HG03066 (cell line): ENCODE measurements around the gene RSKR.
"Not testable (repeated sequence)": the region's sequence is repeated elsewhere in the genome, so short reads cannot be mapped to it uniquely, and the experiment has no call there.

Experiments used
- ATAC-seq: cut with Tn5 transposase; IDR thresholded peaks from one replicate; pipeline ENCODE4 v1.9.1; 2021; ENCODE audit warnings: low read depth; ENCODE audit not compliant: unreplicated experiment

Gene RSKR

DNA sequence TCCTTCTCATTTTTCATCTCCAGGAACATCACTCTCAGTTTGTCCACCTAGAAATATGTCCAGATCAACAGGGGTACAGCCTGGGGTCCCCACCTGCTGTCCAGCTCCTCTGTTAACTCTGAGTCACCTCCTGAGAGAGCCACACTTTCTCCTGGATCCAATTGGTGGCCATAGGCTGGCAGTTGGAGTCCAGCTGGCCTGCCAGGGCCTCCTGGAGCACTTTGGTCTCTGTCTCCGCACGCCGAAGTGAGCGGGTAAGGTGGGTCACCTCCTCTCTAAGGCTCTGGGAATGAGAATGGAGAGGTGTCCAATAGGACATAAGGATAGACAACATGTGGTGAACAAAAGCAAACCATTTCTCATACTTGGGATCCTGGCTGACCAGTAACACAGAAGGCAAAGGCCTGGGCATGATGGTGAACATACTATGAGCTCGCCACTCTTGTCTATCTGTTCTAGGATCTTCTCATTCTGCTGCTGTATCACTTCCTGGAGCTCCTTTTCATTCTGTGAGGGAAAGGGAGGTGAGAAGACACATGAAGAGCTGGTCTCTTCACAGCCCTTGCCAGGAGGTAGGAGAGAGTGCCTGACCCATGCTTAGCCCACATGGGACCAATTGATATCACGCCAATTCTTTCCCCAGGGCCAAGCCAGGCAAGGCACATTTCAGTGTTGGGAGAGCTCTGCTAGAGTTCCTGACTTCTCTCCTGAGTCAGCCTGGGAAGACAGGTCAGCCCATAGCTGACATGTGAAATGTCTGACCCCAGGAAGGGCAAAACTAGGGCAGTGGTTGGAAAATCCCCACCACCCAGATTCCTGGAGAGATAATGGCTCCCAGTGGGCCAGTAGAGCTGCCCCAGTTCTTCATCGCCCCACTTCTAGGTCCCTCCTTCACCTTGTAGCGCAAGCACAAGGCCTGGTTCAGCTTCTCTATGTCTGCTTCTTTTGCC is 35.5 kb downstream of the RSKR start:
- no peak for ATAC-seq

DNA sequence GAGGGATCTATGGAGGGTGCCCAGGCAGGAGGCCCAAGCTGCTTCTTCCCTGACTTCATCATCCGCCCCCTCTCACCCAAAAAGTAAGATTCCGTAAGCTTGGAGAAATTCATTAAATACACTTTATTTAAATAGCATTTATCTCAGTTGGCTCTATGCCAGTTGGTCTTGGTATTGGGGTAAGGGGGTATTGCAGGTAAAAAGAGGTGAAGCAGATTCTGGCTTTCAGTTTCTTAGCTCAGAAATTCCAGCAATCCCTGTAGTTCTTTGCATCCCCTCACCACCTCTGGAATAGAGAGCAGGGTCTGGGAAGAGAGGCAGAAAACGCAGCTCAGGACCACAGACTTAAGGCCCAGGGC is 36.5 kb downstream of the RSKR start:
- ATAC-seq = no peak

GRCh38 chr17:28576758-28577465 is 37.1 kb downstream of the RSKR start, which contains the start of gene ALDOC:
Gene ALDOC, minus strand, starts transcription at chr17:28576895. Its CDS starts 1,363 bp downstream, at chr17:28575532.
- ATAC-seq = peak; percentile 81

DNA sequence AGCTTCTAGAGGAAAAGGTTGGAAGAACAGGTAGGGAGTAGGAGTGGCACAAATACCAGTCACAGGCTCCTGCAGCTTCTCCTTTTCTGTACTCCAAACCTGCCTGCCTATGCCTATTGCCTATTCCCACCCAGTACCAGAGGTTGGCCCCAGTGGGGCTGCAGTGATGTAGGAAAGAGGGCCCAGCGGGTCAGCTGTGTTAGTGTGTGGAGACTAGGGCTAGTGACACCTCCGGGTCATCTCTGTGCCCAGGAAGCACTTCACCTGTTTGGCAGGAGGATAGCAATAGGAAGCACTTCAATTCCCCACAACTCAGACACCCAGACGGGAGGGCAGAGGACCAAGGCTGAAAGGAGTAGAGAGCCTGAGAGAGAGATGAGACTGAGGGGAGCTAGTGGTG is 38.0 kb downstream of the RSKR start:
- ATAC-seq = not testable (repeated sequence)

DNA sequence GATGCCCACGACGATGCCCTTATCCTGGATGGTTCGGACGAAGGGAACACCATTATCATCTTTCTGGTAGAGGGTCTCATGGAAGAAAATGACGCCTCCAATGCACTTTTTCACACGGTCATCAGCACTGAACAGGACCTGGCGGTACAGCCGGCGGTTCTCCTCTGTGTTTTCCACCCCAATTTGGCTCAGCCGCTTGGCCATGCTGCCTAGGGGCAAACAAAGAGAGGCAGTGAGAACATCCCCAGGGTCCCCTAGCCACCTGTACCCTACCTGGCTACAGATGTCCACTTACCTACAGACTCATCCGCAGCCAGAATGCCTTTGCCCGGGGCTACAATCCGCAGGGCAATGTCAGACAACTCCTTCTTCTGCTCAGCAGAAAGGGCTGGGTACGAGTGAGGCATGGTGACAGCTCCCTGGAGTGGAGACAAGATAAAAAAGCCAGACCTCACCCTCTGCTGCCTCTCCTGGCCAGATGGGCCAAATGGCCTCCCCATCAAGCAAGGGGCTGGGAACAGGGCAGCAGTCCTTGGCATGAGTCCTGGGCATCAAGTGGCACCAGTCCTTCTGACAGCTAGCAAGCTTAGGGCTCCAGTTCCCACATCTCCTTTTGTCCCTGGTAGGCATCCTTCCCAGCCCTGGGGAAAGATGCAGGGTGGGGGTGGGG is 38.7 kb downstream of the RSKR start:
- no peak for ATAC-seq

GRCh38 chr17:28574526-28574925 is 39.5 kb downstream of the RSKR start:
- ATAC-seq = no peak

DNA sequence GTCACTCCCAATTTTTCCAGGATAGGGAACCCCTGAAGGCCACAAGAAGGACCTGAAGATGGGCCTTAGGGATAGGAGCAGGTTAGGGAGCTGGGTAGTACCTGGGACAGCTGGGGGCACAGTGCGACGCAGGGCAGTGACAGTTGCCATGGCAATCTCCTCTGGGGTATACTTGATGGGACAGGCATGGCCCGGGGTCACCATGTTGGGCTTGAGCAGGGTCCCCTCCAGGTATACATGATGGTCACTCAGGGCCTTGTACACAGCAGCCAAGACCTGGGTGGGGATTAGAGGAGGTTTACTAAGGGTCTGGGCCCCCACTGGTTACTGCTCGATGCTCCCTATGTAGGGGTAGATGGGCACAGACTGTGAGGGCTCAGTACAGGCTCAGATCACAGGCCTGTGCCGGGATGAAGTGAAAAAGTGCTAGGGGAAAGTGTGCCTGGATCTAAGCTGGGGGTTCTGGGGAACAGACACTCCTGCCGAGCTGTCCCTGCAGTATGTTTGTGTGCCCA is 40.0 kb downstream of the RSKR start:
- no peak for ATAC-seq

GRCh38 chr17:28573521-28573920 is 40.5 kb downstream of the RSKR start:
- ATAC-seq = no peak

DNA sequence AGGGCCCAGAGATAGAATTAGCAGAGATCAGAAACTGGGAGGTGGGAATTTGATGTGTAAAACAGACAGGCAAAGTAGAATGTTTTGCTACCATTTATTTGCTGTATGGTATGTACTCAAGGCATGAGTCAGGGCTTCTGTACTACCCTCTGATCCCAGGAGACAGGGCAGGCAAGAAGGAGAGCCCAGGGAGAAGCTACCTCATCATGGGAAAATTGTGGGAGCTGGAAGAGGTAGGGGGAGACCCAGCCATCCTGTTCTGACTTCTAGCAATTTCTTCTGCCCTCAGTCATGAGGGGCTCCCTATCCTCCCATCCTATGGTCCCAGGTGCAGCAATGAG is 41.0 kb downstream of the RSKR start:
- no peak for ATAC-seq

DNA sequence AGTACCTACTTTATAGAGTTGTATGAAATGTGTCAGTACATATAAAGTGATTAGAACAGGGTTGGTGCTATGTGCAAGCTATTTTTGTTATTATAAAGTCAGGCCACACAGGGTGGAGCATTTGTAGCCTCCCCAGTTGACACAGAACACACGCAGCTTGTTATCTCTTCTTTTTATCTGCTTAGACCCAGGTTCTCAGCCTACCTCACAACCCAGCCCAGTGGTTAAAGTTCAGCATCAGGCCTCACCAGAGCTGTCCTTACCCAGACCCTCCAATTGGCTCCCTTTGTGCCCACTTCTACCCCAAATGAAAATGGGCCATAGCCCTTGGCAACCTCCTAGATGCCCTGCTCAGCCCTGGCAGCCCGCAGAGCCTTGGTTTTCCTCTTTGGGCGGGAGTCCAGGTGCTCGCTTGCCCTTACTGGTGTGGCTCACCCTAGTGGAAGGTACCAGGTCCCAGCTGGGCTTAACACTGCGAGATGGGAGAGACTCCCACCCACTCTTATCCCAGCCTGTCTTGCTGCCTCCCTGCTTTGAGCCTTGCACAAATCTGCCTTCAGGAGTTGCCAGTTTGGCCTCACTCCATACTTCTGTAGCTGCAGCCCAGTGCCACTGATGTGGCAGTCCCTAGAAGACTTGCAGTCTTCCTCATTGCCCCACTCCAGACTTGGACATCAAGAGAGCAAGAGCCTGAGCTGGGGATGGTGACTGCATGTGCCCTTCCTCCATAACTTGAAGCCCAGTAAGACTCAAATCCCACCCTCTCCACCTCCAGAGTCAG is 41.5 kb downstream of the RSKR start:
- no peak for ATAC-seq

DNA sequence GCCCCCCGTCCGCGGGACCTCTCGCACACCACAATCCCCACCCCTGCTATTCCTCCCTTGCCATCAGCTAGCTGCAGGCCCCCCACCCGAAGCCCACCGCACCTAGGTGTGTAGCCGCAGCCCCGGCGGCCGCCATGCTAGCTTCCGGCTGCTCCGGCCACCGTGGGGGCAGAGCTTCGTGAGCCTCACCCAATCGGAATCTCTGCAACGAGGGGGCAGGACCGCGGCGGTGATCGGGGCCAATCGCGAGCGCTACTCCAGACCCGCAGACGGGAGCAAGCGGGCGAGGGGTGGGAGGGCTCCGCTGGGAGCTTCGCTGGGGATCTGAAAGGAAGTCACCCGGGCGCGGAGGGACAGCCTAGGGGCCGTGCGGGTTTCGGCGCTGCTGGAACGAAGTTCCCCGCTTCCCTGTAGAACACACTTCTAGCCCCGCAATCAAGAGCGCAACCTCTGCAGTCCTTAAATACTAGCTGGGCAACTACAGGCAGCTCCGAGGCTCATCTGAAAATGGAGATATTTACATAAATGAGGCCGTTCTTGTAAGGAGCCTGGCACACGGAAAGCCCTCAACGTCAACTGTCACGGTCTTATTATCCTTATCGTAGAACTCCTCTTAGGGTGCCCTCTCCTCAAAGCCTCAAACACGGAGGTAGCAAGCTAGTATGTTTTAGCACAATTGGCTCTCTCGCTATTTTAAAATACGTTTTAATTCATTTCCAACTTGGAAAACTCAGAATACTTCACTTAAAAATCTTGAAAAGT is 42.4 kb downstream of the RSKR start, which contains the start of gene PIGS:
PIGS (minus strand) TSS at position 164 of the 762 bp plus-strand sequence; CDS start at position 136, 28 bp downstream.
- ATAC-seq = peak; percentile 80

GRCh38 chr17:28570716-28571360 is 43.1 kb downstream of the RSKR start:
- peak; percentile 43 for ATAC-seq

- no peak for ATAC-seq
These were observed 44.5 kb downstream of the RSKR start for GRCh38 chr17:28569446-28569845.

DNA sequence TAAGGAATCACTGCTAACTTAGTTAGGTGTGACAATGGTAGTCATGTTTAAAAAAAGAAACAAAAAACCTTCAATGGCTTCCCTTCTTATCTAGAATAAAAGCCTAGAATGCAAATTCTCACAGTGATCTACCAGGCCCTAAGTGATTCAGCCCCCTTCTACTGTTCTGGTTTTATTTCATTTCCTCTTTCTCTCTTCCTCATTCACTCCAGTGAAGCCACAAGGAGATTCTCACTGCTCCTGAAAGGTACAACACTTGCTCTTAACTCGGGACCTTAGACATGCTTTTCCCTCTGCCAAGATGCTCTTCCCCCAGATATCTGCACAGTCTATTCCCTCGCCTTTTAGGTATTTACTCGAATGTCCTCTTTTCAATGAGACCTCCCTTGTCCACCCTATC is 46.4 kb downstream of the RSKR start:
- ATAC-seq = no peak

DNA sequence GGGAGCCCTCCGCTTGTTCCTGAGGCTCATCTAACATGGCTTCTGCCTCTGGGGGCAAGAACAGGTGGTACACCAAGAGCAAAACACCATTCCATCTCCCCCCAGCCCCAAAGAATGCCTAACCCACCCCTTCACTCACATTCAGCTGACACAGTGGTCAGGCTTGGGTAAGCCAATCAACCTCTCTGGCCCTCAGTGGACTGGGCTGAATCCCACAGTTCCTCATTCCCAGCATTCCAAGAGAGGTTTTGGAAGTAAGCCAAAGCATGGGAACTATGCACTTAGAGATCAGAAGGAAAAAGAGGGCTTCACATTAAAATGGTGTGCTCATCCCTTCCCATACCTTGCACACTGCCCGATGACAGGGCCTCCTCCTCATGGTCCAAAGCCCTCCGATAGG is 50.5 kb downstream of the RSKR start:
- no peak for ATAC-seq
